HG03457 (cell line): Measurements from ENCODE around the gene GPR183.
"Not testable (repeated sequence)": the region's sequence is repeated elsewhere in the genome, so short reads cannot be mapped to it uniquely, and the experiment has no call there.

Source experiments
- ATAC-seq: cut with Tn5 transposase; IDR thresholded peaks from one replicate; pipeline ENCODE4 v1.9.1; 2021; ENCODE audit warnings: moderate number of reproducible peaks; ENCODE audit not compliant: unreplicated experiment

Gene GPR183

GRCh38 chr13:99250982-99251825 lies 56.0 kb downstream of the GPR183 start:
- ATAC-seq, result no peak

GRCh38 chr13:99249606-99250005 lies 57.6 kb downstream of the GPR183 start:
- ATAC-seq, result not testable (repeated sequence)

- not testable (repeated sequence) for ATAC-seq
Observed at GRCh38 chr13:99249178-99249577, 58.0 kb downstream of the GPR183 start.

- ATAC-seq, result no peak
Observed at GRCh38 chr13:99246100-99246499, 61.1 kb downstream of the GPR183 start.
